Sigmoid colon (tissue), 7 donors: Measurements from ENCODE around the gene NUP214. TPM values are rescaled to one million over a fixed set of nuclear protein-coding genes. Genes with fewer than 3 reads are reported as not detected.

Source experiments
- DNase-seq: peaks from one replicate; pipeline ENCODE4 v3.0.0-alpha.2; 2019
- H3K27ac ChIP-seq, 4 donors: fragments of 200-600 bp; sonication (generic); one replicate each; pipeline ENCODE4 v1.5.1; 2016 to 2019; ENCODE audit warnings: mild to moderate bottlenecking in 1 of 4
- H3K27me3 ChIP-seq, 3 donors: fragments of 200-600 bp; sonication (generic); one replicate each; pipeline ENCODE4 v1.5.1; 2019; ENCODE audit warnings: mild to moderate bottlenecking in 1 of 3
- H3K36me3 ChIP-seq, 4 donors: fragments of 200-600 bp; sonication (generic); one replicate each; pipeline ENCODE4 v1.5.1; 2016 to 2019
- H3K4me1 ChIP-seq, 4 donors: fragments of 200-600 bp; sonication (generic); one replicate each; pipeline ENCODE4 v1.5.1; 2017 to 2019
- H3K4me3 ChIP-seq, 4 donors: fragments of 200-600 bp; sonication (generic); one replicate each; pipeline ENCODE4 v1.5.1; 2017 to 2019; ENCODE audit warnings: mild to moderate bottlenecking in 2 of 4, moderate library complexity in 1 of 4
- H3K9me3 ChIP-seq, 4 donors: fragments of 200-600 bp in 3 of 4; sonication (generic) in 3 of 4; one replicate each; pipeline versions ENCODE4 v1.5.1 to v1.6.1; 2013 to 2019
- CTCF ChIP-seq, 4 experiments: fragments of 450-650 bp in 3 of 4; fragments of 200-600 bp in 1 of 4; IDR thresholded peaks; one replicate each; pipeline ENCODE4 v1.5.1; 2016 to 2019; ENCODE audit warnings: antibody characterized with exemption in 4 of 4, mild to moderate bottlenecking in 3 of 4, moderate library complexity in 2 of 4
- EP300 ChIP-seq, 4 donors: sonication (generic); formaldehyde crosslinking; IDR thresholded peaks; one replicate each; pipeline ENCODE4 v1.6.1; 2017; ENCODE audit warnings: antibody characterized with exemption in 4 of 4
- POLR2A ChIP-seq, 2 donors: fragments of 450-650 bp; IDR thresholded peaks; one replicate each; pipeline ENCODE4 v1.6.1; 2016; ENCODE audit warnings: antibody characterized with exemption in 2 of 2, mild to moderate bottlenecking in 2 of 2, moderate library complexity in 2 of 2
- POLR2AphosphoS5 ChIP-seq, 4 donors: sonication (generic); formaldehyde crosslinking; IDR thresholded peaks; one replicate each; pipeline ENCODE4 v1.6.1; 2017; ENCODE audit warnings: antibody characterized with exemption in 4 of 4
- WGBS, 2 donors: extraction: QIAGEN DNeasy Blood & Tissue Kit; methylation state at CpG; one replicate each; pipeline ENCODE4 v1.1.7; 2013; 5-methylcytosine and 5-hydroxymethylcytosine counted together
- intact Hi-C: fragments of 100-400 bp; cut with DNase I; formaldehyde crosslinking; loops from one replicate; pipeline ENCODE4 v1.15.1; 2023
- polyA plus RNA-seq, 3 donors: library from polyadenylated mRNA; stranded (reverse); fragments of 200-250 nt; gene quantifications; one replicate each; pipeline ENCODE4 v1.2.3, GENCODE V29; 2013
- total RNA-seq, 4 donors: library from RNA; depleted of rRNA; stranded (reverse); fragments of >200 nt; gene quantifications; one replicate each; pipeline ENCODE4 v1.1.0, GENCODE V29; 2016
- donor health status: healthy with polysubstance abuse.
- donor health status: Bipolar disorder and iron deficiency.
- donor health status: healthy.

NUP214 gene
- total and polyA plus RNA-seq, 7 donors = 9.2 to 87.5 (median 28.5) TPM

GRCh38 chr9:131217331-131218031, 92.1 kb downstream of the NUP214 start:
- Histone ChIP-seq H3K27ac (peak overlapping the region; percentile 16 to 59 (median 52)), H3K27me3 (no peaks in the 10 kb centered on the region), H3K36me3 (peaks cover 0 to 14% (median 0%) of the 10 kb centered on the region in 4 donors), H3K4me1 (peaks cover 0 to 43% (median 33%) of the 10 kb centered on the region in 4 donors), H3K4me3 (no peak overlapping the region), H3K9me3 (no peaks in the 10 kb centered on the region)
- DNase-seq = no peak
- 78 to 82% methylated on average over 6 of the region's 6 CpGs for WGBS, 2 donors
- no peak for TF ChIP-seq POLR2AphosphoS5 (IDR thresholded peaks at IDR 0.05)
- no peak for TF ChIP-seq EP300 (IDR thresholded peaks at IDR 0.05)
- no peak for TF ChIP-seq CTCF (IDR thresholded peaks at IDR 0.05)
- no peak for TF ChIP-seq POLR2A (IDR thresholded peaks at IDR 0.05)
- intact Hi-C loops = no loop called here

- H3K4me3 ChIP-seq = no peak overlapping the region
- intact Hi-C loops = no loop called here
- 84% methylated on average over 5 of the region's 5 CpGs for WGBS, 2 donors
- no peaks in the 10 kb centered on the region for H3K27me3 ChIP-seq
- H3K9me3 ChIP-seq = no peaks in the 10 kb centered on the region
- H3K27ac ChIP-seq = peak overlapping the region in 1 of 4 donors; percentile 59
- no peak for DNase-seq
- H3K4me1 ChIP-seq = peaks cover 0 to 43% (median 33%) of the 10 kb centered on the region in 4 donors
- H3K36me3 ChIP-seq = peaks cover 0 to 21% (median 0%) of the 10 kb centered on the region in 4 donors
- TF ChIP-seq EP300 (IDR thresholded peaks at IDR 0.05) (no peak), POLR2A (IDR thresholded peaks at IDR 0.05) (no peak), CTCF (IDR thresholded peaks at IDR 0.05) (no peak), POLR2AphosphoS5 (IDR thresholded peaks at IDR 0.05) (no peak)
These were observed 93.0 kb downstream of the NUP214 start for GRCh38 chr9:131218370-131218769.

GRCh38 chr9:131220485-131220884, 95.1 kb downstream of the NUP214 start:
- Histone ChIP-seq H3K36me3 (peaks cover 0 to 28% (median 0%) of the 10 kb centered on the region in 4 donors), H3K27me3 (no peaks in the 10 kb centered on the region), H3K9me3 (no peaks in the 10 kb centered on the region), H3K27ac (no peak overlapping the region), H3K4me3 (no peak overlapping the region), H3K4me1 (peaks cover 0 to 25% (median 15%) of the 10 kb centered on the region in 4 donors)
- TF ChIP-seq POLR2A (IDR thresholded peaks at IDR 0.05) = no peak
- no peak for TF ChIP-seq CTCF (IDR thresholded peaks at IDR 0.05)
- no peak for TF ChIP-seq POLR2AphosphoS5 (IDR thresholded peaks at IDR 0.05)
- no peak for TF ChIP-seq EP300 (IDR thresholded peaks at IDR 0.05)
- intact Hi-C loops = no loop called here
- WGBS, 2 donors = 87 to 88% methylated on average over 2 of the region's 2 CpGs
- no peak for DNase-seq

GRCh38 chr9:131222460-131222859, 97.1 kb downstream of the NUP214 start:
- WGBS, 2 donors = 94 to 95% methylated on average over 6 of the region's 6 CpGs
- Histone ChIP-seq H3K4me1 (peaks cover 0 to 17% (median 9%) of the 10 kb centered on the region in 4 donors), H3K27ac (no peak overlapping the region), H3K4me3 (no peak overlapping the region), H3K9me3 (no peaks in the 10 kb centered on the region), H3K27me3 (no peaks in the 10 kb centered on the region), H3K36me3 (peaks cover 0 to 28% (median 0%) of the 10 kb centered on the region in 4 donors)
- intact Hi-C loops = no loop called here
- TF ChIP-seq POLR2AphosphoS5 (IDR thresholded peaks at IDR 0.05) = no peak
- TF ChIP-seq POLR2A (IDR thresholded peaks at IDR 0.05) = no peak
- TF ChIP-seq CTCF (IDR thresholded peaks at IDR 0.05) = no peak
- TF ChIP-seq EP300 (IDR thresholded peaks at IDR 0.05) = no peak
- DNase-seq = no peak
